Left lung (tissue), 10 donors: Measurements from ENCODE around the gene AKT1. TPM values are rescaled to one million over a fixed set of nuclear protein-coding genes. Genes with fewer than 3 reads are reported as not detected.

Experiments
- ATAC-seq: fragments of 200-7000 bp; cut with Tn5 transposase; one replicate; pipeline ENCODE4 v1.9.1; 2020; ENCODE audit warnings: moderate library complexity
- DNase-seq, 4 donors: peaks; one replicate each; pipeline ENCODE4 v3.0.0-alpha.2; 2013 to 2020
- H3K27ac ChIP-seq, 2 donors: fragments of 200-600 bp; sonication (generic) in 1 of 2; one replicate each; pipeline versions ENCODE4 v1.5.0 to v1.8.0; 2020 to 2021
- H3K27me3 ChIP-seq, 2 donors: fragments of 200-600 bp; sonication (generic) in 1 of 2; one replicate each; pipeline versions ENCODE4 v1.5.0 to v1.8.0; 2020 to 2021
- H3K36me3 ChIP-seq, 2 donors: fragments of 200-600 bp; sonication (generic) in 1 of 2; one replicate each; pipeline versions ENCODE4 v1.5.0 to v1.8.0; 2020 to 2021
- H3K4me1 ChIP-seq, 2 donors: fragments of 200-600 bp; one replicate each; pipeline ENCODE4 v1.8.0; 2021
- H3K4me3 ChIP-seq, 2 donors: fragments of 200-600 bp; sonication (generic) in 1 of 2; one replicate each; pipeline versions ENCODE4 v1.5.0 to v1.8.0; 2020 to 2021; ENCODE audit warnings: mild to moderate bottlenecking in 1 of 2
- H3K9me3 ChIP-seq, 2 donors: fragments of 200-600 bp; sonication (generic) in 1 of 2; one replicate each; pipeline versions ENCODE4 v1.5.0 to v1.8.0; 2020 to 2021
- intact Hi-C, 2 donors: fragments of 100-400 bp; cut with DNase I; formaldehyde crosslinking; loops; one replicate each; pipeline versions ENCODE4 v1.11.2 to v1.14.2; 2022
- polyA plus RNA-seq, 6 donors: library from polyadenylated mRNA; unstranded; fragments of 120-200 nt; gene quantifications; one replicate each; pipeline ENCODE4 v1.2.1, GENCODE V29; 2013; ENCODE audit not compliant: insufficient read length in 6 of 6
- total RNA-seq, 2 donors: library from RNA; stranded (reverse); fragmentation: NEBNext Ultra II Directional; extraction: Animal tissue kit (Norgen Biotek cat#: 25700); gene quantifications; one replicate each; pipeline ENCODE4 v1.2.1, GENCODE V29; 2021
- TF ChIP-seq, protein P1 (sequence below), 2 donors: fragments of 200-600 bp; sonication (generic) in 1 of 2; IDR thresholded peaks; one replicate each; pipeline versions ENCODE4 v1.5.0 to v1.8.0; 2021; ENCODE audit warnings: antibody characterized with exemption in 2 of 2
- donor health status: DM: no; HTN: yes; CAD: no.
- donor health status: DM: no; HTN: no; CAD: no.

The AKT1 gene
- total and polyA plus RNA-seq, 8 donors, result 144 to 214 (median 173) TPM

DNA sequence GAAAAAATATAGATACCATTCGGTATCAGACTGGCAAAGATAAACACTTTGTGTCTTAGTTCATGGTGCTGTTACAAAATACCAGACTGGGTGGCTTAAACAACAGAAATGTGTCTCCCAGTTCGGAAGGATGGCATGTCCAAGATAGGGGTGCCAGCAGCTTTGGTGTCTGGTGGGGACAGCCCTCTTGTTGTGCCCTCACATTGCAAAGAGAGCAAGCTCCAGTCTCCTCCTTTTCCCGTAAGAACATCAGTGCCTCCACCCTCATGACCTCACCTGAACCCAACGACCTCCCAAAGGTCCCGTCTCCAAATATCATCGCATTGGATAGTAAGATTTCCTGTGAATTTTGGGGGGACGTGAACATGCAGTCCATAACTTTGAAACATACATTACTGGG, 17.7 kb upstream of the AKT1 start:
- no peak for DNase-seq
- ATAC-seq, result no peak
- Histone ChIP-seq H3K4me3 (no peak overlapping the region), H3K27me3 (no peaks in the 10 kb centered on the region), H3K4me1 (peaks cover 18 to 36% of the 10 kb centered on the region in 2 donors), H3K36me3 (peaks cover 0 to 5% of the 10 kb centered on the region in 2 donors), H3K9me3 (no peaks in the 10 kb centered on the region), H3K27ac (no peak overlapping the region)
- intact Hi-C loops, result no loop called here
- TF ChIP-seq, protein P1, sequence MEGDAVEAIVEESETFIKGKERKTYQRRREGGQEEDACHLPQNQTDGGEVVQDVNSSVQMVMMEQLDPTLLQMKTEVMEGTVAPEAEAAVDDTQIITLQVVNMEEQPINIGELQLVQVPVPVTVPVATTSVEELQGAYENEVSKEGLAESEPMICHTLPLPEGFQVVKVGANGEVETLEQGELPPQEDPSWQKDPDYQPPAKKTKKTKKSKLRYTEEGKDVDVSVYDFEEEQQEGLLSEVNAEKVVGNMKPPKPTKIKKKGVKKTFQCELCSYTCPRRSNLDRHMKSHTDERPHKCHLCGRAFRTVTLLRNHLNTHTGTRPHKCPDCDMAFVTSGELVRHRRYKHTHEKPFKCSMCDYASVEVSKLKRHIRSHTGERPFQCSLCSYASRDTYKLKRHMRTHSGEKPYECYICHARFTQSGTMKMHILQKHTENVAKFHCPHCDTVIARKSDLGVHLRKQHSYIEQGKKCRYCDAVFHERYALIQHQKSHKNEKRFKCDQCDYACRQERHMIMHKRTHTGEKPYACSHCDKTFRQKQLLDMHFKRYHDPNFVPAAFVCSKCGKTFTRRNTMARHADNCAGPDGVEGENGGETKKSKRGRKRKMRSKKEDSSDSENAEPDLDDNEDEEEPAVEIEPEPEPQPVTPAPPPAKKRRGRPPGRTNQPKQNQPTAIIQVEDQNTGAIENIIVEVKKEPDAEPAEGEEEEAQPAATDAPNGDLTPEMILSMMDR (IDR thresholded peaks at IDR 0.05), result no peak

DNA sequence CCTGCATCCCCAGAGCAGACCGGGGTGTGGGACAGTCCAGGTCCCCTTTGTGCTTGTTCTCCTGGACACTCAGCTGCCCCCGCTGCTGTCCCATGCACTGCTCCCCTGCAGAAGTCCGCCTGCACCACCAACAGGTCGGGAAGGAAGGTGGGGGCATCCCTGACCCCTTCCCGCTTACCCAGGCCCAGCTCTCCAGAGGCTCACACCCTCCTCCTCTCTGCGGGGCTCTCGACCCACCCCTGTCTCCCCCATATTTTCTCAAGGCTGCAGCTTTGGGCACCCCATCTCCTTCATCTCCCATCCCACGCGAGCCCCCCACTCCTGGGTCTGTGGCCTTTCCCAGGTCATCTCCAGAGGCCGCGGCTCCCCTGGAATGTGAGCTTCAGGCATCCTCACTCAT, 14.8 kb upstream of the AKT1 start:
- Histone ChIP-seq H3K9me3 (no peaks in the 10 kb centered on the region), H3K36me3 (peaks cover 0 to 5% of the 10 kb centered on the region in 2 donors), H3K4me1 (peaks cover 10 to 21% of the 10 kb centered on the region in 2 donors), H3K27me3 (no peaks in the 10 kb centered on the region), H3K4me3 (no peak overlapping the region), H3K27ac (no peak overlapping the region)
- ATAC-seq (no peak), DNase-seq (peak in 1 of 4 donors; percentile 41)
- intact Hi-C loops, result no loop called here
- TF ChIP-seq, protein P1 (IDR thresholded peaks at IDR 0.05), result no peak

- no peaks in the 10 kb centered on the region for H3K9me3 ChIP-seq
- H3K36me3 ChIP-seq, result peaks cover 0 to 5% of the 10 kb centered on the region in 2 donors
- intact Hi-C loops, result no loop called here
- H3K27ac ChIP-seq, result no peak overlapping the region
- H3K27me3 ChIP-seq, result no peaks in the 10 kb centered on the region
- H3K4me1 ChIP-seq, result peaks cover 0 to 18% of the 10 kb centered on the region in 2 donors
- TF ChIP-seq, protein P1 (IDR thresholded peaks at IDR 0.05), result no peak
- no peak overlapping the region for H3K4me3 ChIP-seq
- DNase-seq, result peak in 1 of 4 donors; percentile 55
- no peak for ATAC-seq
These were observed 12.9 kb upstream of the AKT1 start for GRCh38 chr14:104808456-104808855.

GRCh38 chr14:104806625-104807465, 11.3 kb upstream of the AKT1 start:
- Histone ChIP-seq H3K27me3 (no peaks in the 10 kb centered on the region), H3K9me3 (no peaks in the 10 kb centered on the region), H3K36me3 (peaks cover 0 to 5% of the 10 kb centered on the region in 2 donors), H3K4me3 (no peak overlapping the region), H3K27ac (no peak overlapping the region), H3K4me1 (peaks cover 0 to 34% of the 10 kb centered on the region in 2 donors)
- intact Hi-C loops, result no loop called here
- DNase-seq (peak in 1 of 4 donors; percentile 43), ATAC-seq (no peak)
- TF ChIP-seq, protein P1 (IDR thresholded peaks at IDR 0.05), result no peak

- H3K9me3 ChIP-seq, result no peaks in the 10 kb centered on the region
- intact Hi-C loops, result no loop called here
- ATAC-seq, result no peak
- no peak overlapping the region for H3K27ac ChIP-seq
- no peak overlapping the region for H3K4me3 ChIP-seq
- TF ChIP-seq, protein P1 (IDR thresholded peaks at IDR 0.05), result no peak
- peaks cover 7 to 42% of the 10 kb centered on the region in 2 donors for H3K4me1 ChIP-seq
- H3K36me3 ChIP-seq, result no peaks in the 10 kb centered on the region
- peaks cover 0 to 6% of the 10 kb centered on the region in 2 donors for H3K27me3 ChIP-seq
- DNase-seq, result peak in 1 of 4 donors; percentile 62
These were observed 10.5 kb upstream of the AKT1 start for GRCh38 chr14:104805941-104806624.
